Stimulated activated naive CD8-positive, alpha-beta T cell treated with anti-CD3 and anti-CD28 coated beads, Interleukin-15, amount 100 ng/mL, for 72 hours (primary cell): ENCODE measurements around the gene PHAF1.
A peak's percentile ranks its signal among the peaks of the same experiment; 100 is the strongest.

Experiments used
- ATAC-seq: fragments of 150-1000 bp; cut with Tn5 transposase; 2 replicates; pipeline ENCODE4 v1.10.0; 2021; ENCODE audit warnings: mild to moderate bottlenecking, moderate library complexity
- DNase-seq, 2 donors: peaks; one replicate each; pipeline ENCODE4 v3.0.0; 2021 to 2022
- H3K27ac Mint-ChIP-seq, 2 donors: one replicate each; pipeline ENCODE4 v1.8.0; 2022; ENCODE audit warnings: mild to moderate bottlenecking in 2 of 2, mixed read lengths in 2 of 2, moderate library complexity in 2 of 2
- H3K27me3 Mint-ChIP-seq: one replicate; pipeline ENCODE4 v1.8.0; 2022; ENCODE audit warnings: mixed read lengths
- H3K4me1 Mint-ChIP-seq: one replicate; pipeline ENCODE4 v1.8.0; 2022; ENCODE audit warnings: mild to moderate bottlenecking, mixed read lengths
- H3K4me3 Mint-ChIP-seq, 2 donors: one replicate each; pipeline ENCODE4 v1.8.0; 2022; ENCODE audit warnings: mild to moderate bottlenecking in 2 of 2, mixed read lengths in 2 of 2, moderate library complexity in 1 of 2
- H3K9me3 Mint-ChIP-seq, 2 donors: one replicate each; pipeline ENCODE4 v1.8.0; 2022; ENCODE audit warnings: mixed read lengths in 2 of 2

Gene PHAF1

GRCh38 chr16:67093098-67093726, 16.5 kb upstream of the PHAF1 start:
- DNase-seq, result no peak
- H3K27me3 Mint-ChIP-seq, result no peaks in the 10 kb centered on the region
- no peaks in the 10 kb centered on the region for H3K9me3 Mint-ChIP-seq
- H3K4me3 Mint-ChIP-seq, result no peak overlapping the region
- H3K27ac Mint-ChIP-seq, result no peak overlapping the region
- peaks cover 6% of the 10 kb centered on the region for H3K4me1 Mint-ChIP-seq
- no peak for ATAC-seq

GRCh38 chr16:67098599-67098998, 11.1 kb upstream of the PHAF1 start:
- Mint-ChIP-seq H3K27ac (no peak overlapping the region), H3K9me3 (no peaks in the 10 kb centered on the region), H3K4me1 (no peaks in the 10 kb centered on the region), H3K4me3 (no peak overlapping the region), H3K27me3 (no peaks in the 10 kb centered on the region)
- no peak for DNase-seq
- no peak for ATAC-seq

GRCh38 chr16:67100569-67101310, 9.0 kb upstream of the PHAF1 start:
- Mint-ChIP-seq H3K4me1 (no peaks in the 10 kb centered on the region), H3K27me3 (no peaks in the 10 kb centered on the region), H3K4me3 (no peak overlapping the region), H3K27ac (no peak overlapping the region), H3K9me3 (no peaks in the 10 kb centered on the region)
- ATAC-seq (no peak), DNase-seq (no peak)

- peak in 1 of 2 donors; percentile 35 for DNase-seq
- Mint-ChIP-seq H3K4me1 (no peaks in the 10 kb centered on the region), H3K4me3 (no peak overlapping the region), H3K27me3 (no peaks in the 10 kb centered on the region), H3K27ac (no peak overlapping the region), H3K9me3 (no peaks in the 10 kb centered on the region)
- ATAC-seq, result peak; percentile 88
Measured at GRCh38 chr16:67101311-67102082, 8.2 kb upstream of the PHAF1 start.

- H3K4me1 Mint-ChIP-seq, result peaks cover under 1% of the 10 kb centered on the region
- no peaks in the 10 kb centered on the region for H3K27me3 Mint-ChIP-seq
- peak overlapping the region in 1 of 2 donors; percentile 75 for H3K27ac Mint-ChIP-seq
- H3K4me3 Mint-ChIP-seq, result no peak overlapping the region
- H3K9me3 Mint-ChIP-seq, result no peaks in the 10 kb centered on the region
- no peak for DNase-seq
- peak; percentile 52 for ATAC-seq
Measured at GRCh38 chr16:67104061-67104460, 5.7 kb upstream of the PHAF1 start.

GRCh38 chr16:67104845-67105244, 4.9 kb upstream of the PHAF1 start:
- no peak for ATAC-seq

GRCh38 chr16:67105246-67105645, 4.5 kb upstream of the PHAF1 start:
- peaks cover 9% of the 10 kb centered on the region for H3K4me1 Mint-ChIP-seq
- no peak overlapping the region for H3K4me3 Mint-ChIP-seq
- no peaks in the 10 kb centered on the region for H3K27me3 Mint-ChIP-seq
- no peak overlapping the region for H3K27ac Mint-ChIP-seq
- no peaks in the 10 kb centered on the region for H3K9me3 Mint-ChIP-seq
- no peak for DNase-seq
- no peak for ATAC-seq

More at GRCh38 chr16:67104845-67105244, 4.9 kb upstream of the PHAF1 start:
- Mint-ChIP-seq H3K4me3 (no peak overlapping the region), H3K27ac (no peak overlapping the region), H3K9me3 (no peaks in the 10 kb centered on the region), H3K27me3 (no peaks in the 10 kb centered on the region), H3K4me1 (peaks cover 9% of the 10 kb centered on the region)
- DNase-seq, result no peak

GRCh38 chr16:67105881-67106280, 3.9 kb upstream of the PHAF1 start:
- H3K9me3 Mint-ChIP-seq, result no peaks in the 10 kb centered on the region
- DNase-seq (no peak), ATAC-seq (no peak)
- no peak overlapping the region for H3K27ac Mint-ChIP-seq
- H3K4me1 Mint-ChIP-seq, result peaks cover 14% of the 10 kb centered on the region
- H3K27me3 Mint-ChIP-seq, result no peaks in the 10 kb centered on the region
- no peak overlapping the region for H3K4me3 Mint-ChIP-seq

GRCh38 chr16:67108489-67108888, 1.3 kb upstream of the PHAF1 start:
- Mint-ChIP-seq H3K27ac (no peak overlapping the region), H3K27me3 (no peaks in the 10 kb centered on the region), H3K4me3 (no peak overlapping the region), H3K9me3 (no peaks in the 10 kb centered on the region), H3K4me1 (peaks cover 37% of the 10 kb centered on the region)
- DNase-seq (no peak), ATAC-seq (no peak)

GRCh38 chr16:67108931-67109406, 772 bp upstream of the PHAF1 start:
- H3K4me1 Mint-ChIP-seq, result peaks cover 37% of the 10 kb centered on the region
- DNase-seq, result no peak
- H3K4me3 Mint-ChIP-seq, result peak overlapping the region; percentile 95 to 96
- peak overlapping the region in 1 of 2 donors; percentile 66 for H3K27ac Mint-ChIP-seq
- H3K9me3 Mint-ChIP-seq, result no peaks in the 10 kb centered on the region
- H3K27me3 Mint-ChIP-seq, result no peaks in the 10 kb centered on the region
- no peak for ATAC-seq

GRCh38 chr16:67111951-67112444, 2.3 kb downstream of the PHAF1 start:
- Mint-ChIP-seq H3K9me3 (no peaks in the 10 kb centered on the region), H3K27me3 (no peaks in the 10 kb centered on the region), H3K4me3 (no peak overlapping the region), H3K4me1 (peaks cover 37% of the 10 kb centered on the region), H3K27ac (no peak overlapping the region)
- no peak for ATAC-seq
- no peak for DNase-seq

GRCh38 chr16:67112591-67113399, 3.1 kb downstream of the PHAF1 start:
- no peak for DNase-seq
- no peaks in the 10 kb centered on the region for H3K27me3 Mint-ChIP-seq
- H3K9me3 Mint-ChIP-seq, result no peaks in the 10 kb centered on the region
- peaks cover 37% of the 10 kb centered on the region for H3K4me1 Mint-ChIP-seq
- H3K27ac Mint-ChIP-seq, result no peak overlapping the region
- no peak for ATAC-seq
- no peak overlapping the region for H3K4me3 Mint-ChIP-seq

GRCh38 chr16:67114793-67115192, 5.1 kb downstream of the PHAF1 start:
- H3K27ac Mint-ChIP-seq, result no peak overlapping the region

GRCh38 chr16:67115639-67116038, 5.9 kb downstream of the PHAF1 start:
- H3K4me1 Mint-ChIP-seq, result peaks cover 25% of the 10 kb centered on the region
- no peaks in the 10 kb centered on the region for H3K9me3 Mint-ChIP-seq
- DNase-seq (no peak), ATAC-seq (no peak)
- H3K4me3 Mint-ChIP-seq, result no peak overlapping the region
- H3K27me3 Mint-ChIP-seq, result no peaks in the 10 kb centered on the region
- no peak overlapping the region for H3K27ac Mint-ChIP-seq

More at GRCh38 chr16:67114793-67115192, 5.1 kb downstream of the PHAF1 start:
- Mint-ChIP-seq H3K27me3 (no peaks in the 10 kb centered on the region), H3K4me3 (no peak overlapping the region), H3K4me1 (peaks cover 28% of the 10 kb centered on the region), H3K9me3 (no peaks in the 10 kb centered on the region)
- ATAC-seq, result no peak
- DNase-seq, result no peak
